Measurements from ENCODE around the gene PLAAT1.

GRCh38 chr3:193292386-193292785 is 51.4 kb downstream of the PLAAT1 start:
- TF ChIP-seq CTCF (IDR thresholded peaks at IDR 0.05), result no peak
- no peak for TF ChIP-seq POLR2AphosphoS5 (IDR thresholded peaks at IDR 0.05)
